NCI-H82 treated with DMSO at 0.1 percent for 48 hours (cell line): ENCODE measurements around the gene C11orf42.

ENCODE experiments used
- DNase-seq: peaks from one replicate; lab custom pipeline; 2025; ENCODE audit not compliant: unreplicated experiment; lab: John Stamatoyannopoulos, UW

Gene C11orf42

GRCh38 chr11:6251990-6252473 is 46.7 kb downstream of the C11orf42 start:
- DNase-seq, result no peak

DNA sequence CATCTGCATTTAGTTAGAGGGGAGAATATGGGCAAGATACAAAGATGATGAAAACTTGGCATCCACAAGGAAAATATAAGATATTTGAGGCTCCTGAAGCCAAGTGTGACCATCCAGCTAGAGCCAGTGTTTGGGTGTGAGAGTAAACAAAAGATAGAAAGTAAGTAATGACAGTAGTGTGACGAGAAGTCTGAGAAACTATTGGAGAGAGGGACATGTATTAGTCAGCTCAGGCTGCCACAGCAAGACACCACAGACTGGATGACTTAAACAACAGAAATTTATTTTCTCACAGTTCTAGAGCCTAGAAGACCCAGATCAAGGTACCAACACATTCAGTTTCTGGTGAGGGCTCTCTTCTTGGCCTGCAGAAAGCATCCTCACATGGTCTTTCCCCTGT is 47.8 kb downstream of the C11orf42 start:
- no peak for DNase-seq

DNA sequence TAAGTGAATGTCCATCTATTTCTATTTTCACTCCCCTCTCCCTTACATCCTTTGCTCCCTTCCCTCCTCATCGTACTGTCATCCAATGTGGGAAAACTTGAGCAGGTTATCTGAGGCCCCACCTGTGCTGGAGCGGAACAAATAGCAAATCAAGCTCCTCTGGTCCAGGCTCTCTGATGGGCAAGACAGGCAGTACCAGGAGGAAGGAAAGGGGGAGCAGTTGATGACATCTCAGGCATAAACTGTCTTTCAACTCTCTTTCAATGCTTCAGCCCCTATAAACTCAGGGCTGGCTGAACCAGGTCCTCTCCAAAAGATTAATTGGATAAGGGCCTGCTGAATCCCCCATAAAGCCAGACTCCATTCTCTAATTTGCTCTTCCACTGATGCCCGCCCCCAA is 52.8 kb downstream of the C11orf42 start:
- no peak for DNase-seq

GRCh38 chr11:6258571-6259081 is 53.3 kb downstream of the C11orf42 start:
- DNase-seq, result no peak

- DNase-seq, result no peak
Observed at GRCh38 chr11:6260207-6260726, 54.9 kb downstream of the C11orf42 start.
